Epithelial cell of prostate (primary cell): Measurements from ENCODE around the gene SIN3A.
"Not testable (repeated sequence)": the region's sequence is repeated elsewhere in the genome, so short reads cannot be mapped to it uniquely, and the experiment has no call there.

Source experiments
- DNase-seq: peaks from one replicate; pipeline ENCODE4 v3.0.0-alpha.2; 2011; ENCODE audit warnings: low read depth, low spot score
- H3K27ac ChIP-seq: fragments of 450-650 bp; 2 replicates; pipeline ENCODE4 v1.5.1; 2017; ENCODE audit warnings: mild to moderate bottlenecking

The SIN3A gene

GRCh38 chr15:75389791-75390382, 61.6 kb downstream of the SIN3A start:
- no peak for DNase-seq

DNA sequence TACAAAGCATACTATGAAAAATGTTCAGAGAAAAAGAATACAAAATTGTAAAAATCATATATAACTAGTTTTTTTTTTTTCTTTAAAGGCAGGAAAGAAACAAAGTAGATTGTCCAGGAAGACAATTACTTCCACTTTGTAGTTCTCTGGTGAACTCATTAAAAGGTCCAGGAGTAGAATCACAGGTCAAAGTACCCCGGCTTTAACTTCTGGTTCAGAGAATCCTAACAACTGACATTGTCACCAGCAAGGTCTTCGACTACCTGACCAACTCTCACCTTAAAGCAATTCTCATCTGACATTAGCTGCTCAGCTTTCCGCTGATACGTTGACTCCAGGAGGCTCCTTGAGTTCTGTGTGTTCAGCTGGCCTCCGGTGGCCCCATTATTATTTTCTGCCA, 67.5 kb downstream of the SIN3A start:
- not testable (repeated sequence) for DNase-seq, H3K27ac ChIP-seq

More at GRCh38 chr15:75389791-75390382, 61.6 kb downstream of the SIN3A start:
- H3K27ac ChIP-seq: no peak overlapping the region

DNA sequence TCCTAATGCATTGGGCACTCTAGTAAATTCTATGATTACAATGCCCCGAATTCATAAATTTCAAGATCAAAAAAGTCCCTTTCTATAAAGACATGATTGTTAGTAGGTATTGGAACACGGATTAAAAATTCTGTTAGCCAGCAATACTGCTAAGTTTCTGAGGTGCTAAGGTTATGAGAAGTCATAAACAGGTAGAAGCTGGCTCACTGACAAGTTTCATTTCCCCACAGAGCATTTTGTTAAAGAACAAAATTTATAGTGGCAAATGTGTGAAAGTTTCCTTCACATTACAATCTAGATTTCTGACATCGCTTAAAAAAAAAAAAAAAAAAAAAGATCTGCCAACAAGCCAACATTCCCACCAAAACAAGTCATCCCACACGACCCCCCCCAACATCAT, 70.7 kb downstream of the SIN3A start:
- no peak overlapping the region for H3K27ac ChIP-seq
- no peak for DNase-seq

DNA sequence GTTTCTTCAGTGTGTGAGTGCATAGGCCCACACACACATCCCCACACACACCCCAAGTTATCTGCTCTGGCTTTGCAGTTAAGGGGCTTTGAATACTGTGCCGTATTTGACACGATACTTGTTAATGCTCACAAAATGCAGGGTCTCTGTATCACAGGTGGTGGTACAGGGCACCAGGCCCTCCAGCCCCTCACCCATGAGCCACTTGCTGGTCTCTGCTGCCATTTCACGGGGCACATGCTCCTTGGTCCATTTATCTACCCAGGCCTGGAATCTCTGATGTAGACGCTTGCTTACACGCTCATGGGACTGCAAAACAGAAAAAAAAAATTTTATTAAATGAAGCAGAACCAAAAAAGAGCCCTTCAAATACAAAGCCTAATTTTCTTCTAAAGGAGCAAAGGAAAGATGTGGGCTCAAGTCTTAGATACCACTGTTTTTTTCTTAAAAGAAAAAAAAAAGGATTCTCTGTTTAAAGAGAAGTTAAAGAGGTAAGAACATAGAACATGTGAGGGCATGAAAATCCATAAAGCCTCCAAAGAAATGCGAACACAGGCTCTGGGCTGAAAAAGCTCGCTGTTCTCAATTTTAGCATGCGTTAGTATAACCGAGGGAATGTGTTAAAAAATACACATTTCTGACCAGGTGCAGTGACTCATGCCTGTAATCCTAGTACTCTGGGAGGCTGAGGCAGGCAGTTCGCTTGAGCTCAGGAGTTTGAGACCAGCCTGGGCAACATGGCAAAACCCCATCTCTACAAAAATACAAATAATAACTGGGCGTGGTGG, 79.4 kb downstream of the SIN3A start:
- peak overlapping the region; percentile 65 for H3K27ac ChIP-seq
- no peak for DNase-seq

- DNase-seq: peak; percentile 16
- peak overlapping the region; percentile 65 for H3K27ac ChIP-seq
Measured at GRCh38 chr15:75371486-75371885, 80.0 kb downstream of the SIN3A start.

- DNase-seq: no peak
- peak overlapping the region; percentile 96 for H3K27ac ChIP-seq
Measured at GRCh38 chr15:75369897-75370581, 81.5 kb downstream of the SIN3A start.

- peak overlapping the region; percentile 96 for H3K27ac ChIP-seq
- DNase-seq: no peak
Measured at GRCh38 chr15:75368689-75369239, 82.7 kb downstream of the SIN3A start.

DNA sequence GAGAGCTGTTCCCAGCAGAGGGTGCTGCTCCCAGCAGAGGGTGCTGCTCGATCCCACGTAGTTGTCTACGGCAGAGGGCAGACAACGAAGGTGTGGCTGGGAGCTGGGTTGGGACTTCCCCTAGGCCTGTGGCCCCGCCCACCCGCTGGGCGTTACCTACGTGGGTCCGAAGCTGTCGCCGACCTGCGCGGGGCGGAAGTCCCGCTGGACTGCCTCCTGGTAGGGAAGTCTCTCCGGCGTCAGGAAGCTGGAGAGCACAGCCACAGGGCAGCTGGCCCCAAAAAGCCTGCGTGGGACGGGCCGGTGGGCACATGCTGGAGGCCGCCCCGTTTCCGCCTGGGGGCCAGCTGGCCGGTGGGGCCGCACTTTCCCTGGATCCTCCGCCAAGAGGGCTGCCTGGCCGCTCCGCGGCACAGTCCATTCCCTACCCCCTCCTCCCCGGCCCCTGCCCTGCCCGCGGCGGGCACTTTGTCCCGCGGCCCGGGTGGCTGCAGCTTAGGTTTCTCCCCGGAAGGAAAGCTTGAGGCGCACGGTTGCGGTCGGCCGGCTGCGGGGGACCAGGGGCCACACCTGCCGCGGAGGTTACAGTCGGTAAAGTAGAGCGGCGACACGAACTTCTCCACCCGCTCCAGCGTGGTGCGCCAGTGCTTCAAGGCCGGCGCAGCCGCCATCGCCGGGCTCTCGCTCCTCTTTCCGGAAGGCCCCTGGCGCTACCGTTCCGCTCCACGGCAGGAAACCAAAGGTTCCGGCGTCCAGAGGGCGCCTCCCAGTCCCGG, 83.4 kb downstream of the SIN3A start, which contains the start of gene MAN2C1:
Gene MAN2C1 (minus strand): TSS at position 695 of the 776 bp plus-strand sequence. CDS start 24 bp downstream, at position 671.
- peak; percentile 92 for DNase-seq
- H3K27ac ChIP-seq: peak within 1 kb of the TSS; percentile 96

GRCh38 chr15:75367406-75367912, 84.0 kb downstream of the SIN3A start:
- DNase-seq: no peak
- peak overlapping the region; percentile 96 for H3K27ac ChIP-seq

GRCh38 chr15:75367006-75367405, 84.5 kb downstream of the SIN3A start:
- H3K27ac ChIP-seq: no peak overlapping the region

DNA sequence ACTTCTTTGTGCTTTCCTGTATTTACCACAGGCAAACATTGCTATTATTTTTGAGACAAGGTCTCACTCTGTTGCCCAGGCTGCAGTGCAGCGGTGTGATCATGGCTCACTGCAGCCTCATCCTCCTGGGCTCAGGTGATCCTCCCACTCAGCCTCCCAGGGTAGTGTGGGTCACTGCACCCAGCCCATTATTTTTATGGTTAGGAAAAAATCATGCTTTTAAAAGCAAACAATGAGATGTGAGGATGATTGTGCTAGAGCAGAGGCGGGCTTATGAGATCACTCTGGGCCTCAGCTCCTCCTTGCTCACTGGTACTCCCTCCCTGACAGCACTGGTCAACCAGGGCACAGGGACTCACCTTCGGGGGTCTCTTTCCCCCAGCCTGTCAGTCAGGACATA, 85.3 kb downstream of the SIN3A start:
- H3K27ac ChIP-seq: no peak overlapping the region
- no peak for DNase-seq

More at GRCh38 chr15:75367006-75367405, 84.5 kb downstream of the SIN3A start:
- DNase-seq: no peak

- H3K27ac ChIP-seq: no peak overlapping the region
- no peak for DNase-seq
Measured at GRCh38 chr15:75364881-75365280, 86.6 kb downstream of the SIN3A start.

DNA sequence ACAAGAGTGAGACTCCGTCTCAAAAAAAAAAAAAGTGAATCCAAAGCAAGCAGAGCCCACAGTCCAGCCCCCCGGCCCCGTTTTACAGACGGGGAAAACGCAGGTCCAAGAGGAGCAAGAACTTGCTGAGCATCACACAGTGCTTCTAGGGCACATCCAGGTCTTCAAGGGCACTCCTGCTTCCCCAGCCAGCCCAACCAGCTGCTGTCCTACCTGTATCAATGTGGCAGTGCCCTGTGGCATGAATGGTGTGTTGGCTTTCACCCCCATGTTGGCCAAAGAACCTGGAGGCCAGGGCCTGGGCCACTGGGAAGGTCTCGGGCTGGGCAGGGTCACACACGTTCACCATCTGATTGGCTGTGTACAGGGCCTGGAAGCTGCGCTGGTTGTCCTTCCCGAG, 87.7 kb downstream of the SIN3A start:
- no peak overlapping the region for H3K27ac ChIP-seq
- no peak for DNase-seq

GRCh38 chr15:75362642-75363249, 88.7 kb downstream of the SIN3A start:
- no peak overlapping the region for H3K27ac ChIP-seq
- no peak for DNase-seq

DNA sequence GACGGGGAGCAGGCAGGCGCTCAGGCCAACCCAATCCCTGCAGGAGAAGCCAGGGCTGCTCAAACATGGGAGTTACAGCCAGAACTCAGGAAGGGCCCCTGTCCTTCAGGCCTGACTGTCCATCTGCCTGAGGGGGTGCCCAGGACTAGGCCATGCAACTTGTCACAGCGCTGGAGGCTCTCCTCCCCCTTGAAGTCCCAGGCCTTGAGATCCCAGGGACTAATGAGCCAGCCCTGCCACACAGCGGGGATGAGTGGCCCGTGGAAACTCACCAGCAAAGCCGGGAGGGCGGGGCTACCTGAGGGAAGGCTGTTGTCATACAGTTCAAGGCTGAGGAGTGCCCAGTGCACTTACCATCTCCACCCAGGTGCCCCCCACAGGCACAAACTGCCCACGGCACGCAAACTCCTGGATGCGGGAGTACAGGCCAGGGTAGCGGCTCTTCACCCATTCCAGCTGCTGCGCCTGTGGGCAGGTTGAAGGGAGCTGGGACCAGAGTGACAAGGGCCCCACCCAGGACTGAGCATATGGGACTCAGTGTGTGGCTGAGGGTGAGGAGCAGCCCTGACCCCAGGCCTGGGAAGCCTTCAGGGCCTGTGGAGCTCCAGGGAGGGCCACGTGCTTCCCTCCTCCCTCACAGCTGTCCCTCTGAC, 89.4 kb downstream of the SIN3A start:
- H3K27ac ChIP-seq: no peak overlapping the region
- DNase-seq: no peak

GRCh38 chr15:75361361-75361988, 90.0 kb downstream of the SIN3A start:
- no peak for DNase-seq

GRCh38 chr15:75360856-75361255, 90.6 kb downstream of the SIN3A start:
- H3K27ac ChIP-seq: no peak overlapping the region
- DNase-seq: no peak

More at GRCh38 chr15:75361361-75361988, 90.0 kb downstream of the SIN3A start:
- H3K27ac ChIP-seq: no peak overlapping the region

DNA sequence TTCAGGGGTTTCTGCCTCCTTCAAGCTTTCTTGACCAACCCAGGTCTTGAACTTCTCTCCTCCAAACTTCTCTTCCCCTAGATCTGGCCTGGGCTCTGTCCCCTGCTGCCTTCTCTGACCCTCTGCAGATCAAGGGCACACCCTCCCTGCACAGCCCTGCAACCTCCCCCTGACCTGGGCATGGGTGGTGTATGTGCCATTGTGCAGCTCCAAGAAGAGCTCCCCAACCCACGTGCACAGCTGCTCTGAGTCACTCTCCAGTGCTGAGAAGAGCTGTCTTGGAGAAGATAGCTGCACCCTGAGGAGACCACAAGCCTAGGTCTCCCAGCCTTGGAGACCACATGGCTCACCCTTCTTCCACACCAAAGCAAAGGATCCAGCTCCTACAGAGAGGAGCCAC, 91.1 kb downstream of the SIN3A start:
- no peak overlapping the region for H3K27ac ChIP-seq
- DNase-seq: no peak
